SK-N-SH (cell line): ENCODE measurements around the gene GJA8. TPM values are rescaled to one million over a fixed set of nuclear protein-coding genes. Genes with fewer than 3 reads are reported as not detected.
"Not testable (repeated sequence)": the region's sequence is repeated elsewhere in the genome, so short reads cannot be mapped to it uniquely, and the experiment has no call there.

ENCODE experiments used
- CTCF ChIA-PET: fragments of 300-600, 350-600 bp; formaldehyde crosslinking; extraction: SDS; loops from one replicate; lab custom pipeline; 2021; lab: Yijun Ruan, JAX
- POLR2A ChIA-PET: fragments of 350-600 bp; sonication (Branson Sonifier 250); formaldehyde crosslinking; extraction: SDS; loops from one replicate; lab custom pipeline; 2020; ENCODE audit warnings: antibody characterized with exemption, inconsistent platforms; lab: Yijun Ruan, JAX
- DNase-seq: peaks from one replicate; pipeline ENCODE4 v3.0.0; 2012
- H2AFZ ChIP-seq: fragments of 200-600 bp; sonication (generic); 2 replicates; pipeline ENCODE4 v1.8.1; 2016; ENCODE audit warnings: antibody characterized with exemption, mild to moderate bottlenecking, low read depth
- H3F3A ChIP-seq: fragments of 200-600 bp; sonication (generic); replicated peaks from 2 replicates; pipeline ENCODE3; 2016; ENCODE audit warnings: antibody characterized with exemption, mild to moderate bottlenecking; ENCODE audit not compliant: insufficient read depth
- H3K27ac ChIP-seq, 2 experiments: fragments of 200-500 bp in 1 of 2; fragments of 200-600 bp in 1 of 2; sonication (Bioruptor generic) in 1 of 2; sonication (generic), shearing (Covaris generic) in 1 of 2; 2 replicates each; pipeline versions ENCODE4 v1.5.1 to v1.6.1; 2014 to 2016; ENCODE audit warnings: low read depth in 2 of 2, inconsistent platforms in 1 of 2, low read length in 1 of 2, mild to moderate bottlenecking in 1 of 2, mixed read lengths in 1 of 2
- H3K27me3 ChIP-seq: fragments of 200-600 bp; sonication (generic), shearing (Covaris generic); 2 replicates; pipeline ENCODE4 v1.6.1; 2016; ENCODE audit warnings: mixed run types; ENCODE audit not compliant: insufficient read depth
- H3K36me3 ChIP-seq, 2 experiments: fragments of 200-500 bp in 1 of 2; fragments of 200-600 bp in 1 of 2; sonication (Bioruptor generic) in 1 of 2; sonication (generic) in 1 of 2; replicated peaks in 1 of 2; 2 replicates each; pipeline versions ENCODE3 to v1.5.1; 2014 to 2016; ENCODE audit warnings: low read length in 1 of 2, mild to moderate bottlenecking in 1 of 2; ENCODE audit not compliant: insufficient read depth in 2 of 2, control insufficient read depth in 1 of 2
- H3K4me1 ChIP-seq, 2 experiments: fragments of 200-500 bp in 1 of 2; fragments of 200-600 bp in 1 of 2; sonication (Bioruptor generic) in 1 of 2; sonication (generic), shearing (Covaris generic) in 1 of 2; 2 replicates each; pipeline versions ENCODE4 v1.5.1 to v1.6.1; 2014 to 2016; ENCODE audit warnings: low read depth in 1 of 2, low read length in 1 of 2, mixed run types in 1 of 2; ENCODE audit not compliant: insufficient read depth in 2 of 2, control insufficient read depth in 1 of 2
- H3K4me2 ChIP-seq: fragments of 200-600 bp; sonication (generic), shearing (Covaris generic); 2 replicates; pipeline ENCODE4 v1.6.1; 2017; ENCODE audit warnings: mixed run types
- H3K4me3 ChIP-seq, 2 experiments: fragments of 200-500 bp in 1 of 2; fragments of 200-600 bp in 1 of 2; sonication (Bioruptor generic) in 1 of 2; sonication (generic), shearing (Covaris generic) in 1 of 2; 2 replicates each; pipeline versions ENCODE4 v1.5.1 to v1.8.1; 2014 to 2016; ENCODE audit warnings: low read depth in 2 of 2, inconsistent platforms in 1 of 2, low read length in 1 of 2, mild to moderate bottlenecking in 1 of 2, mixed read lengths in 1 of 2, moderate library complexity in 1 of 2
- H3K79me2 ChIP-seq: fragments of 200-600 bp; sonication (generic); 2 replicates; pipeline ENCODE4 v1.8.1; 2017; ENCODE audit warnings: mild to moderate bottlenecking; ENCODE audit not compliant: insufficient read depth
- H3K9ac ChIP-seq: fragments of 200-600 bp; sonication (generic); 2 replicates; pipeline ENCODE4 v1.6.1; 2017; ENCODE audit warnings: mixed run types
- H3K9me2 ChIP-seq: fragments of 200-600 bp; sonication (generic); 2 replicates; pipeline ENCODE4 v1.6.1; 2017; ENCODE audit warnings: mixed run types
- H3K9me3 ChIP-seq: fragments of 200-600 bp; sonication (generic); 2 replicates; pipeline ENCODE4 v1.6.1; 2017; ENCODE audit warnings: mixed run types, mild to moderate bottlenecking, moderate library complexity
- H4K20me1 ChIP-seq: fragments of 200-600 bp; sonication (generic); 2 replicates; pipeline ENCODE4 v1.6.1; 2017; ENCODE audit warnings: mild to moderate bottlenecking, mixed run types; ENCODE audit not compliant: insufficient read depth
- MXI1 ChIP-seq: IDR thresholded peaks from 2 replicates; pipeline ENCODE4 v1.6.1; 2012; ENCODE audit warnings: mild to moderate bottlenecking, low read depth, low read length, improper control_type of control experiment
- POLR2AphosphoS5 ChIP-seq: IDR thresholded peaks from 2 replicates; pipeline ENCODE4 v1.6.1; 2012; ENCODE audit warnings: low read depth, low read length
- RXRA ChIP-seq: IDR thresholded peaks from 2 replicates; pipeline ENCODE4 v1.4.0; 2012; ENCODE audit warnings: low read depth, mild to moderate bottlenecking, borderline replicate concordance
- SMC3 ChIP-seq: IDR thresholded peaks from 2 replicates; pipeline ENCODE4 v1.6.1; 2012; ENCODE audit warnings: low read depth, low read length, improper control_type of control experiment
- TCF12 ChIP-seq: IDR thresholded peaks from 2 replicates; pipeline ENCODE4 v1.4.0; 2012
- TEAD4 ChIP-seq: IDR thresholded peaks from 2 replicates; pipeline ENCODE4 v1.4.0; 2012; ENCODE audit warnings: mild to moderate bottlenecking, borderline replicate concordance; ENCODE audit not compliant: insufficient read depth
- YY1 ChIP-seq: IDR thresholded peaks from 2 replicates; pipeline ENCODE4 v1.4.0; 2012; ENCODE audit warnings: low read depth, mild to moderate bottlenecking
- WGBS: methylation state at CpG from one replicate; pipeline ENCODE4 v1.1.6; 2017; ENCODE audit warnings: low lambda C conversion rate; 5-methylcytosine and 5-hydroxymethylcytosine counted together
- polyA plus RNA-seq, 3 experiments: library from polyadenylated mRNA; depleted of rRNA; stranded (reverse); fragments of >200 nt; gene quantifications; 2 replicates each; pipeline ENCODE4 v1.2.3, GENCODE V29; 2012
- TF ChIP-seq, protein P1 (sequence below): IDR thresholded peaks from 2 replicates; pipeline ENCODE4 v1.6.1; 2012; ENCODE audit warnings: mild to moderate bottlenecking, low read depth, low read length, moderate library complexity
- TF ChIP-seq, protein P2 (sequence below): fragments of 150-350 bp; IDR thresholded peaks from 2 replicates; pipeline ENCODE4 v1.6.1; 2016; ENCODE audit warnings: mild to moderate bottlenecking, low read depth, low read length
- TF ChIP-seq, protein P3 (sequence below): IDR thresholded peaks from 2 replicates; pipeline ENCODE4 v1.4.0; 2012; ENCODE audit warnings: low read depth
- TF ChIP-seq, protein P4 (sequence below): IDR thresholded peaks from 2 replicates; pipeline ENCODE4; 2012
- TF ChIP-seq, protein P5 (sequence below): fragments of 150-350 bp; IDR thresholded peaks from 2 replicates; pipeline ENCODE4 v1.6.1; 2017; ENCODE audit warnings: antibody characterized with exemption, low read length, low read depth, borderline replicate concordance

The GJA8 gene
- polyA plus RNA-seq, 1 of the 3 experiments (the other 2 are of a cell fraction): not detected

DNA sequence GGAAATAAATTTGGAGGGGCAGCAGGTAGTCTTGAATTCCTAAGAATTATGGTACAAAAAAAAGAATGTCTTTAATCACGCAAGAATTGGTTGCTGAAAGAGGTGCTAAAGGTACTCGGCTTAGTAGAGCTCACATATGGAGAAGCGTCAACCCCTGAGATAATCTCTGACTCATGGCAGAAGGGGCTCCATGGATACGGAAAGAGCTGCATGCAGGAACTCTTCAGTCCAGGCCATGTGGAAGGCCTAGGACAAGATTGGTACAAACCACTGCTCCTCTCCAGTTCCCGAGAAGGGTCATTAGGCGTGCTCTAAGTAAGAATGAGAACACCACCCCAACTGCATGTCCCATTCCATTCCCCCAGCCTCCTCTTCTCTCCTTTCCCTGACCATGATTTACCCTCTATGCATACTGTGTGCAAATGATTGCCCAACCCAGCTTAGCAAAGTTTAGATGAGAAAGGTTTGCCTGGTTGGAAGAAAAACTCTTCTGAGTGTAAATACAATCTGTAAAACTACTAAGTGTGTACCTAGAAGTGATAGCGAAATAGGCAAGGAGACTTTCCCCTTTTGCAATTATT lies 10.9 kb downstream of the GJA8 start (continued):
- TF ChIP-seq, protein P1, sequence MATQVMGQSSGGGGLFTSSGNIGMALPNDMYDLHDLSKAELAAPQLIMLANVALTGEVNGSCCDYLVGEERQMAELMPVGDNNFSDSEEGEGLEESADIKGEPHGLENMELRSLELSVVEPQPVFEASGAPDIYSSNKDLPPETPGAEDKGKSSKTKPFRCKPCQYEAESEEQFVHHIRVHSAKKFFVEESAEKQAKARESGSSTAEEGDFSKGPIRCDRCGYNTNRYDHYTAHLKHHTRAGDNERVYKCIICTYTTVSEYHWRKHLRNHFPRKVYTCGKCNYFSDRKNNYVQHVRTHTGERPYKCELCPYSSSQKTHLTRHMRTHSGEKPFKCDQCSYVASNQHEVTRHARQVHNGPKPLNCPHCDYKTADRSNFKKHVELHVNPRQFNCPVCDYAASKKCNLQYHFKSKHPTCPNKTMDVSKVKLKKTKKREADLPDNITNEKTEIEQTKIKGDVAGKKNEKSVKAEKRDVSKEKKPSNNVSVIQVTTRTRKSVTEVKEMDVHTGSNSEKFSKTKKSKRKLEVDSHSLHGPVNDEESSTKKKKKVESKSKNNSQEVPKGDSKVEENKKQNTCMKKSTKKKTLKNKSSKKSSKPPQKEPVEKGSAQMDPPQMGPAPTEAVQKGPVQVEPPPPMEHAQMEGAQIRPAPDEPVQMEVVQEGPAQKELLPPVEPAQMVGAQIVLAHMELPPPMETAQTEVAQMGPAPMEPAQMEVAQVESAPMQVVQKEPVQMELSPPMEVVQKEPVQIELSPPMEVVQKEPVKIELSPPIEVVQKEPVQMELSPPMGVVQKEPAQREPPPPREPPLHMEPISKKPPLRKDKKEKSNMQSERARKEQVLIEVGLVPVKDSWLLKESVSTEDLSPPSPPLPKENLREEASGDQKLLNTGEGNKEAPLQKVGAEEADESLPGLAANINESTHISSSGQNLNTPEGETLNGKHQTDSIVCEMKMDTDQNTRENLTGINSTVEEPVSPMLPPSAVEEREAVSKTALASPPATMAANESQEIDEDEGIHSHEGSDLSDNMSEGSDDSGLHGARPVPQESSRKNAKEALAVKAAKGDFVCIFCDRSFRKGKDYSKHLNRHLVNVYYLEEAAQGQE: no peak
- TF ChIP-seq, protein P2, sequence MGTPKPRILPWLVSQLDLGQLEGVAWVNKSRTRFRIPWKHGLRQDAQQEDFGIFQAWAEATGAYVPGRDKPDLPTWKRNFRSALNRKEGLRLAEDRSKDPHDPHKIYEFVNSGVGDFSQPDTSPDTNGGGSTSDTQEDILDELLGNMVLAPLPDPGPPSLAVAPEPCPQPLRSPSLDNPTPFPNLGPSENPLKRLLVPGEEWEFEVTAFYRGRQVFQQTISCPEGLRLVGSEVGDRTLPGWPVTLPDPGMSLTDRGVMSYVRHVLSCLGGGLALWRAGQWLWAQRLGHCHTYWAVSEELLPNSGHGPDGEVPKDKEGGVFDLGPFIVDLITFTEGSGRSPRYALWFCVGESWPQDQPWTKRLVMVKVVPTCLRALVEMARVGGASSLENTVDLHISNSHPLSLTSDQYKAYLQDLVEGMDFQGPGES: no peak
- TF ChIP-seq YY1: no peak
- TF ChIP-seq, all 33 proteins: peak for 0

DNA sequence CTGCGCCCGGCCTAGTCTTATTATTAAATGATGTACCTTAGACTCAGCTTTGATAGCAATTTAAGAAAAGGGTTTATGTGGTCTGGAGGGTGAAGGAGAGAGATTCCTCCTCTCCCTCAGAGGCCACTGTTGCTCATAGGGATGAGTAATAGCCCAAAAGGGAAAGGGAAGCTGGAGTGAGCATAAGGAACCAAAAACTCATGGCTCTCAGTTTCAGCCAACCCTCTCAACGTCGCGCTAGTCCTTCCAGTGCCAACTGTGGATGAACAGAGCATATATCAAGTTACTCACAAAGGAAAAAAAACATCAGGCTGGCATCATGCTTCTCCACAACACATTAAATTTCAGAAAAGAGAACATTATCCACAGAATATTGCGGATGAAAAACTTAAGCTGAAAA lies 17.3 kb downstream of the GJA8 start:
- Histone ChIP-seq H3K27me3 (no peaks in the 10 kb centered on the region; the same call in 1 of the 2 replicates), H3K27ac (no peak overlapping the region), H3K9me2 (no peaks in the 10 kb centered on the region), H4K20me1 (no peaks in the 10 kb centered on the region), H3K9me3 (no peaks in the 10 kb centered on the region), H3K4me2 (no peak overlapping the region), H3K9ac (no peak overlapping the region), H2AFZ (no peak overlapping the region), H3K79me2 (no peaks in the 10 kb centered on the region), H3K36me3 (no peaks in the 10 kb centered on the region), H3K4me1 (no peaks in the 10 kb centered on the region), H3F3A (no peaks in the 10 kb centered on the region), H3K4me3 (no peak overlapping the region)
- no peak for DNase-seq
- POLR2A ChIA-PET: no interaction called here
- CTCF ChIA-PET: no interaction called here
- 85% methylated on average over 6 of the region's 6 CpGs for WGBS
- TF ChIP-seq TCF12: no peak

DNA sequence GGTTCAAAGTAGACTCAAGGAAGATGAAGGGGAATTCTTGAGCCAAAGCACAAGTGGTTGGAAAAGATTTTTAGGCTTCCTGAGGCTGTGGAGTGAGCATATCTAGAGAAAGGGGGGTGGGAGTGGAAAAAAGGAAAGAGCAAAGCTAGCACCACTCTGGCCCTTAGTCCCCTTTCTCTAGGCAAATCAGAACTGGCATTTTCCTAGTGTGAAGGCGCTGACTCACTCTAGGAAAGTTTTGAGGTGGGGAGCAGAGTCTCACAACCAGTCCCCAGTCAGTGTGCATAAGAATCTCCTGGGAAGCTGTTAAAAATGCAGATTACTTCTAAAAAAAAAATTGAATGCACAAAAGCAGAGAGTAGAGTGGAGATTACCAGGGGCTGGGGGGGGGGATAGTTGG lies 22.2 kb downstream of the GJA8 start:
- H3K9me2 ChIP-seq: no peaks in the 10 kb centered on the region
- ChIA-PET CTCF (interaction anchor here (2.1 kb wide), 1 partner anchor 32 kb away, joined by 5 read pairs; no protein-coding TSS in a partner anchor), POLR2A (no interaction called here)
- H3K4me1 ChIP-seq: no peaks in the 10 kb centered on the region; a peak in 1 of 4 replicates
- no peak for DNase-seq
- no peaks in the 10 kb centered on the region for H4K20me1 ChIP-seq
- no peaks in the 10 kb centered on the region for H3K9me3 ChIP-seq
- no peak overlapping the region for H3K9ac ChIP-seq
- H3K79me2 ChIP-seq: no peaks in the 10 kb centered on the region
- no peak overlapping the region for H2AFZ ChIP-seq
- 20% methylated on average over 1 of the region's 1 CpG for WGBS
- H3K27ac ChIP-seq: no peak overlapping the region
- H3K4me2 ChIP-seq: no peak overlapping the region
- TF ChIP-seq, protein P3, sequence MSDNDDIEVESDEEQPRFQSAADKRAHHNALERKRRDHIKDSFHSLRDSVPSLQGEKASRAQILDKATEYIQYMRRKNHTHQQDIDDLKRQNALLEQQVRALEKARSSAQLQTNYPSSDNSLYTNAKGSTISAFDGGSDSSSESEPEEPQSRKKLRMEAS: no peak
- TF ChIP-seq TEAD4 (no peak), TCF12 (no peak), YY1 (no peak), RXRA (no peak), SMC3 (no peak), POLR2AphosphoS5 (no peak), MXI1 (no peak)
- TF ChIP-seq, protein P4, sequence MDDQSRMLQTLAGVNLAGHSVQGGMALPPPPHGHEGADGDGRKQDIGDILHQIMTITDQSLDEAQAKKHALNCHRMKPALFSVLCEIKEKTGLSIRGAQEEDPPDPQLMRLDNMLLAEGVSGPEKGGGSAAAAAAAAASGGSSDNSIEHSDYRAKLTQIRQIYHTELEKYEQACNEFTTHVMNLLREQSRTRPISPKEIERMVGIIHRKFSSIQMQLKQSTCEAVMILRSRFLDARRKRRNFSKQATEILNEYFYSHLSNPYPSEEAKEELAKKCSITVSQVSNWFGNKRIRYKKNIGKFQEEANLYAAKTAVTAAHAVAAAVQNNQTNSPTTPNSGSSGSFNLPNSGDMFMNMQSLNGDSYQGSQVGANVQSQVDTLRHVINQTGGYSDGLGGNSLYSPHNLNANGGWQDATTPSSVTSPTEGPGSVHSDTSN: no peak
- TF ChIP-seq, protein P5, sequence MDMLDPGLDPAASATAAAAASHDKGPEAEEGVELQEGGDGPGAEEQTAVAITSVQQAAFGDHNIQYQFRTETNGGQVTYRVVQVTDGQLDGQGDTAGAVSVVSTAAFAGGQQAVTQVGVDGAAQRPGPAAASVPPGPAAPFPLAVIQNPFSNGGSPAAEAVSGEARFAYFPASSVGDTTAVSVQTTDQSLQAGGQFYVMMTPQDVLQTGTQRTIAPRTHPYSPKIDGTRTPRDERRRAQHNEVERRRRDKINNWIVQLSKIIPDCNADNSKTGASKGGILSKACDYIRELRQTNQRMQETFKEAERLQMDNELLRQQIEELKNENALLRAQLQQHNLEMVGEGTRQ: no peak
- H3F3A ChIP-seq: no peaks in the 10 kb centered on the region
- H3K36me3 ChIP-seq: no peaks in the 10 kb centered on the region
- H3K4me3 ChIP-seq: no peak overlapping the region
- H3K27me3 ChIP-seq: no peaks in the 10 kb centered on the region

DNA sequence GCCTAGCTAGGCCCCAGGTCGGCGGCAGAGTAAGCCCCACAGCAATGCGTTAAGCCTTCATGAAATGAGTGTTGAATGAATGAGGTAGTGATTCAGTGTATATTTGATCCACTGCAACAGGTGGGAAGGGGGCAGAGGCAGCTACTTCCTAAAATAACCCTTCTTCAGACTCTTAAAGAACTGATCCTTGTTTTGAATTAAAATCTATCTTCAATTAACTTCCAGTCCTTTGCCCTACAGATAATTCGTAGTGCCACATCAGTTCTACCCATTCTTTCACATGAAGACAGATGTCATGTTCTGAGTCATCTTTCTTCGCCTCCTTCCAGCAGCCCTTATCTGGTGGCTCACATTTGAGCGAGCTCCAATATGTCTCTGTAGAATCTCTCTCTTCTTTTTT lies 24.6 kb downstream of the GJA8 start:
- H3K9me2 ChIP-seq, POLR2A ChIA-PET, H4K20me1 ChIP-seq, H3K36me3 ChIP-seq, H3K9me3 ChIP-seq, H3K27me3 ChIP-seq, H3K9ac ChIP-seq, H3K4me3 ChIP-seq, CTCF ChIA-PET, H3K27ac ChIP-seq, H3K4me1 ChIP-seq, H3K4me2 ChIP-seq, DNase-seq, H2AFZ ChIP-seq, H3K79me2 ChIP-seq, H3F3A ChIP-seq: not testable (repeated sequence)
- WGBS: 55% methylated on average over 3 of the region's 6 CpGs
